ENCODE results near the gene HOXB3.

HOXB3 gene

GRCh38 chr17:48571024-48571818 is 18.8 kb downstream of the HOXB3 start:
- no peak for TF ChIP-seq CTCF (conservative IDR thresholded peaks at IDR 0.05; ENCODE audit: low read depth, low read length)
- DNase-seq (ENCODE audit: low read depth), result no peak
- no peak overlapping the region for H3K4me3 ChIP-seq (ENCODE audit: low read length)

GRCh38 chr17:48570325-48571023 is 19.6 kb downstream of the HOXB3 start:
- no peak for DNase-seq (ENCODE audit: low read depth)
- H3K4me3 ChIP-seq (ENCODE audit: low read length), result no peak overlapping the region
- no peak for TF ChIP-seq CTCF (conservative IDR thresholded peaks at IDR 0.05; ENCODE audit: low read depth, low read length)

GRCh38 chr17:48569674-48570324 is 20.2 kb downstream of the HOXB3 start:
- no peak for DNase-seq (ENCODE audit: low read depth)
- TF ChIP-seq CTCF (conservative IDR thresholded peaks at IDR 0.05; ENCODE audit: low read depth, low read length), result no peak
- no peak overlapping the region for H3K4me3 ChIP-seq (ENCODE audit: low read length)

GRCh38 chr17:48569240-48569582 is 20.8 kb downstream of the HOXB3 start:
- no peak for TF ChIP-seq CTCF (conservative IDR thresholded peaks at IDR 0.05; ENCODE audit: low read depth, low read length)
- DNase-seq (ENCODE audit: low read depth), result no peak
- no peak overlapping the region for H3K4me3 ChIP-seq (ENCODE audit: low read length)

GRCh38 chr17:48568499-48569239 is 21.4 kb downstream of the HOXB3 start:
- H3K4me3 ChIP-seq (ENCODE audit: low read length), result no peak overlapping the region
- no peak for TF ChIP-seq CTCF (conservative IDR thresholded peaks at IDR 0.05; ENCODE audit: low read depth, low read length)
- no peak for DNase-seq (ENCODE audit: low read depth)

- no peak overlapping the region for H3K4me3 ChIP-seq (ENCODE audit: low read length)
- no peak for TF ChIP-seq CTCF (conservative IDR thresholded peaks at IDR 0.05; ENCODE audit: low read depth, low read length)
- DNase-seq (ENCODE audit: low read depth), result no peak
These were observed 22.2 kb downstream of the HOXB3 start for GRCh38 chr17:48567646-48568354.
